NCI-H1694 (cell line): ENCODE measurements around the gene CAPRIN2.
A peak's percentile ranks its signal among the peaks of the same experiment; 100 is the strongest.

Experiments
- DNase-seq: peaks from one replicate; lab custom pipeline; 2025; lab: John Stamatoyannopoulos, UW

CAPRIN2 gene

DNA sequence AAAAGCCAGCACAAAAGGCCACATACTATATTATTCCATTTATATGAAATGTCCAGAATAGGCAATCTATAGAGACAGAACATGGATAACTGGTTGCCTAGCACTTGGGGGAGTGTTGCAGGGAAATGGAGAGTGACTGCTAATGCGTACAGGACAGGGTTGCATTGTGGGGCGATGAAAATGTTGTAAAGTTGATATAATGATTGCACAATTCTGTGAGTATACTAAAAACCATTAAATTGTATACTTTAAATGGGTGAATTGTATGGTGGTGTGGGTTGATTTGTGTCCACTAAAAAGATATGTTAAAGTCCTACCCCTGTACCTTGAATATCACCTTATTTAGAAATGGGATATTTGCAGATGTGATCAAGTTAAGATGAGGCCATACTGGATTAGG, 7.0 kb upstream of the CAPRIN2 start:
- DNase-seq = no peak

DNA sequence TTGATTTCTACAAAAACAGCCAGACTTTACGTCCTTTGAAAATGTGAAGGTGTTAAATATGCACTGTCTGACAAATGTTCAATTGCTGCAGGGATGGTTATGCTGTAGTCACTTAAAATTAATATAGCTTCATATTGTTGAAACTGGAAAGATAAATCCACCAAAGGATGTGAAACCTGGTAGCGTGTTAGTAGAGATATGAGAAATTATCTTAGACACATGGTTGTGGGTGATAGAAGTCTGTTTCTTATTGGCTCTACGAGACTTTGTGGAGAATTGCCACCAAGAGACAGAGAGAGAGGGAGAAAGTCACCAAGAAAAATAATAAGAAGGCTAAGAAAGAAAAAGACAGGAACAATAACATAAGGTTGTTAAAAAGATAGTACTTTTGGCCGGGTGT, 2.6 kb upstream of the CAPRIN2 start:
- DNase-seq = no peak

- DNase-seq = no peak
Observed at GRCh38 chr12:30756074-30756473, 1.3 kb upstream of the CAPRIN2 start.

- no peak for DNase-seq
Observed at GRCh38 chr12:30755395-30755762, 628 bp upstream of the CAPRIN2 start.

GRCh38 chr12:30754383-30754749, 385 bp downstream of the CAPRIN2 start:
- no peak for DNase-seq

DNA sequence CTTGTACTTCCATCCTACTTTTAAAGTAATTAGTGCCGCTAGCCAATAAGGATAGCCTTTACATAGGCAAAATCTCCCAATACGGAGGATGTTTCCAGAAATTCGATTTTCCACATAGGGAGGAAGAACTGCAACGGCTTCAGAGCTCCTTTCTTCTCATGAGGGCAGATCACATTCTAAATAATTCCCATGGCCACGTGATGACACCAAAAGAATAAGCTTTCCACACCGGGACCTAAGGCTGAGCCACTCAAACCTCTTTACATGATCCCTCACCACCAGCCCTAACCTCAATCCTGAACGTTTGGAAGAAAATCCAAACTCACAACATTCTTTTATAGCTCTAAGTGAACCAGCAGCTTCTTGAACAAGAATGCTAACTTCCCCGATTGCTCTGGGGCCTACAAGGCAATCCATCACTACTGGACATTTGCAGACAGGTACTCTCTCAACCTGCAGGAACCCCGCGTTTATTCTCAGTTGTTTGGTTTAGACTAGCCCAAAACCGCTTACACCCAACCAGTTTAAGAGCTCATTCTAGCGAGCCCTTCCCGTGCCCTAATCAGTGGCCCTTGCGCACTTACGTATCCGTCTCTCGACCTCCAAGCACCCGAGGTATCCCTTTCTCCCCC, 884 bp downstream of the CAPRIN2 start:
- DNase-seq = peak; percentile 7

- peak; percentile 80 for DNase-seq
Observed at GRCh38 chr12:30753233-30753632, 1.5 kb downstream of the CAPRIN2 start.

GRCh38 chr12:30752255-30752654, 2.5 kb downstream of the CAPRIN2 start:
- DNase-seq = no peak

DNA sequence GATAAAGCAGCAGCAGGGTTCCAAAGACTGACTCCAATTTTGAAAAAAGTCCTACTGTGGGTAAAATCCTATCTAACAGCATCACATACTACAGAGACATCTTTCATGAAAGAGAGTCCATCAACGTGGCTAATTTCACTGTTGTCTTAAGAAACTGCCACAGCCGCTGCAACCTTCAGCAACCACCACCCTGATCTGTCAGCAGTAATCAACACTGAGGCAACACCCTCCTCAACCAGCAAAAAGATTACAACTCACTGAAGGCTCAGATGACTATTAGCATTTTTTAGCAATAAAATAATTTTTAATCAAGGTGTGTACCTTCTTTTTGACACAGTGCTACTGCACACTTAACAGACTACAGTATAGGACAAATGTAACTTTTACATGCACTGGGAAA, 6.6 kb downstream of the CAPRIN2 start:
- DNase-seq = no peak

DNA sequence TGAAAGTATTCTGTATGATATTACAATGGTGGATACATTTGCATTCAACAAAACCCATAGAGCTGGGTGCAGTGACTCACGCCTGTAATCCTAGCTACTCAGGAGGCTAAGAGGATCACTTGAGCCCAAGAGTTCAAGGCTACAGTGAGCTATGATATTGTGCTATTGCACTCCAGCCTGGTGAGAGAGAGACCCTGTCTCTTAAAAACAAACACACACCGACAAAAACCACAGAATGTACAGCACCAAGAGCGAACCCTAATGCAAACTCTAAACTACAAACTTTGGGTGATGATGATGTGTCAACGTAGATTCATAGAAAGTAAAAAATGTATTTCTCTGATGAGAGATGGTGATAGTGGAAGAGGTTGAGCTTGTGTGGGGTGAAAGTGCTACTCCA, 8.6 kb downstream of the CAPRIN2 start:
- no peak for DNase-seq

GRCh38 chr12:30744321-30744720, 10.4 kb downstream of the CAPRIN2 start:
- no peak for DNase-seq

DNA sequence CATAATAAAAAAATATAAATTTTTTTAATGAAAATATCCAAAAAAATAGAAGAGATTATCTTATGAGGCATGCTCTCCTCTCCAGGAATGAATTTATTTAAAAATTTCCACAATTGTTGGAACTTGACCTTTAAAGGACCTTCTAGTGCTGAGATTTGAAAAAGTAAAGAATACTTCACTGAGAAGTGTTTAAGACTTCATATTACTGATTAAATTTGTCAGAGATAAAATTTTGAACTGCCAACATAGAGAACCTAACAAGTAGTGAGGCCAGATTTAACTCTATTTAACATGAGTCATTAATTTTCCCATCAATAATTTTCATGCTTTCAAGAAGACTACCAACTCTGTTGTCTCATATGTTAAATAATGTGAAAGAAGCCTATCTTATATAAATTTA, 14.5 kb downstream of the CAPRIN2 start:
- no peak for DNase-seq

- DNase-seq = no peak
Observed at GRCh38 chr12:30739020-30739419, 15.7 kb downstream of the CAPRIN2 start.

- no peak for DNase-seq
Observed at GRCh38 chr12:30732954-30733637, 21.7 kb downstream of the CAPRIN2 start.

DNA sequence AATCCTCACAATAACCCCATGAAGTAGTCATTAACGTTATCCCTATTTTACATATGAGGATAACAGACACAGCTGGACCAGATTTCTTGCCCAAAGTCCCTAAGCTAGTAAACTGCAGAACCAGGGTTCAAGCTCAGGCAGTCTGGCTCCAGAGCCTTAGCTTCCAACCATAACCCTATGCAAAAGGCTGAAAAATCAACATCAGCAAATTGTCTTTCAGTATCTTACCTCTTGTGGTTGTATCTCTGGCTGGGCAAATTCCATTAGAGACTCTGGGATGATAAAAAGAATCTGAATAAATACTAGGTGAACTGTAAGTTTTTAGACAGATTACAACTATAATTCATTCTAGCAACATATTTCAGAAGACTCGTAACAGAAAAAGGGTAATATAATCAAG, 24.7 kb downstream of the CAPRIN2 start:
- DNase-seq = no peak

- no peak for DNase-seq
Observed at GRCh38 chr12:30729547-30729946, 25.2 kb downstream of the CAPRIN2 start.

DNA sequence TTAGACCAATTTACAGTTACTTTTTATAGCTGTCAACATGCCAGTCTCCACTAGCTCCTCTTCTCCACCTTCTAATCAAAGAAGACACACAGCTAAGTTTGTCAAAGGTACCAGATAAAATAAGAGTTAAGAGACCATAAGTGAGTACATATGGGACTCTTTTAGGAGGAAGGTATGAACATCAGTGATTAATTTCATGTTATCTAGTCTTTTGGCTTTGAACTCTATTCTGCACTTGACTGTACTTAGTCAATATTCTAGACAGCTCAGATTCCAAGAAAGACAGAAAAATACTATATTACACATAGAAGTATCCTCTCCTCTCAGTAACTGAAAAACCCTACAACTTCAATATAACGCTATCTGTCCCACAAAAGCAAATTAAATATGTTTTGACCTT, 28.1 kb downstream of the CAPRIN2 start:
- no peak for DNase-seq

DNA sequence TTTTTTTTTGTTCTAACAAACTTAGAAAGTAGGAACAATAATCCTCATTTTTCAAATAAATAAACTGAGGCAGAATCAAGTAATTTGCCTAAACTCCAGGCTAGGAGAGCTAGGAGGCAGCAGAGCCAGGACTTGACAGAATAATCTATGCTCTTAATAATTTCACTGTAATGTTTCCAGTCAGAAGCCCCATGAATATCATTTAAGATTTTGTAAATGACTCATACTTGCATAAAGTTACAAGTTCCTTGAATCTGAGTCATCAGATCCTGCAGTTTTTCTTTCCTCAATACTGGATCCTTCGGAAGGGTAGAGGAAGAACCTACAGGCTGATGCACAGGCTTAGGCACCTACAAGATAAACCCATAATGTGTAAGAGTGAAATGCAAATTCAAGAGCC, 29.0 kb downstream of the CAPRIN2 start:
- no peak for DNase-seq

DNA sequence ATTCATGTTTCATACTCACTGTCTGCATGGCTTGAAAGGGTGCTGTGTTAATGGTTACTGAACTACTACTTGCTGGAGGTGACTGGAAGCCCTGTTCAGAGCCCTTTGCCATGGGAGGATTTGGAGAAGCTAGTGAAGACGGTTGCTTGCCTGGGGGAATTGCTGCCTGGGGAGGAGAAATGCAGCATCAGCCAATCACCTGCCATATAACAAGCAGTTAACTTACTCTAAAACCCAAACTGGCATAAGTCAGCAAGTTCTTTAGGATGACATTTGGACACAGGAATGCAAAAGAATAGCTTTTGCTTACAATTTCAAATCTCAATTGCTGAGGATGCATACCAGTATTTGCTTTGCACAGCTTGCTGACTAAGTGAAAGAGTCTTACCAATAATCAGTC, 35.7 kb downstream of the CAPRIN2 start:
- no peak for DNase-seq

DNA sequence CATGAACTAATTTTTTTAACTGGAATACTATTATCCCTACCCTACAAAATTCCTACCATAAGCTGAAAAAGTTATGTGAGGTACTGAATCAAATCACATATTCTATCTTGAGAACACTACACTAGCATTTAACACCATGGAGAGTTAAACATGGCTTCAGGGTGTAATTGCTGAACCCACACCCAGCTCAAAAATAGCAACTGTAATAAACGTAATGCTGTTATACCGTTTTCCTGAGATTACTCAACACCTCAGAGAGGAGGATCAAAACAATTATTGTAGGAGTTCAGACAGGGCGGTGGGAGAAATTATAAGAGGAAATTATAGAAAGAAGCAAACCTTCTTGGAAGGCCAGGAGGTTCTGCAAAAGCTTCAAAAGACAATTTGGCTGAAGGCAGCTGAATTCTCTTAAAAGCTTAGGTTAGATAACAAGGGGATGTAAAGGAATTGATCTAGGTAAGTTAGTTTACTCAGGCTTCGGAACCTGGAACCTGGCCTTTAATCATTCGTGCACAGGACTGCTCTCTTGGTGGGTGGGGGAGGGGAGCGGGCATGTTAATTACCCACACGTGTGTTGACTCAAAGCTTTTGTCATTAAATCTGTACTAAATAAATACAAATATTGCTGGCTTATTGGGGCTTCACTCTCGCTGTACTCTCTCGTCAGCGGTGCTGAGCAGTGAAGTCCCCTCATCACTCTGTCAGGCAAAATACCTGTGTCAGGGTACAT, 47.0 kb downstream of the CAPRIN2 start:
- no peak for DNase-seq

GRCh38 chr12:30706476-30706875, 48.3 kb downstream of the CAPRIN2 start:
- DNase-seq = no peak

DNA sequence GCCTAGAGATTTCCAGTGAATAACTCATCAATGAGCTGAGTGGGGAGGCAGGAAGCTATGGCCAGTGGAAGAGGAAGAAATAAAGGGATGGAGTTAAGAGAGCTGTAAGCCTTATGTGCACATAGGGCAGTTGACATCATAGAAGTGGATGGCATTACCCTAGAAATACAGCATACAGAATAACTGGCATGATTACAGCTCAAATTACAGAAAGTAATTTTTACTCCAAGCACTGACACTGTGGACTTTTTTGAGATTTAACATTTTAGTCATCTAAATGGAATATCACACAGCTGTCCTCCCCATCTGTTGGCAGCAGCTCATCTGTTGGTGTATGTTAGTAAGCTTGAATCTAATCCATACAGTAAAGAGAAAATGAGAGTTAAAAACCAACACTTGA, 53.7 kb downstream of the CAPRIN2 start:
- peak; percentile 79 for DNase-seq

DNA sequence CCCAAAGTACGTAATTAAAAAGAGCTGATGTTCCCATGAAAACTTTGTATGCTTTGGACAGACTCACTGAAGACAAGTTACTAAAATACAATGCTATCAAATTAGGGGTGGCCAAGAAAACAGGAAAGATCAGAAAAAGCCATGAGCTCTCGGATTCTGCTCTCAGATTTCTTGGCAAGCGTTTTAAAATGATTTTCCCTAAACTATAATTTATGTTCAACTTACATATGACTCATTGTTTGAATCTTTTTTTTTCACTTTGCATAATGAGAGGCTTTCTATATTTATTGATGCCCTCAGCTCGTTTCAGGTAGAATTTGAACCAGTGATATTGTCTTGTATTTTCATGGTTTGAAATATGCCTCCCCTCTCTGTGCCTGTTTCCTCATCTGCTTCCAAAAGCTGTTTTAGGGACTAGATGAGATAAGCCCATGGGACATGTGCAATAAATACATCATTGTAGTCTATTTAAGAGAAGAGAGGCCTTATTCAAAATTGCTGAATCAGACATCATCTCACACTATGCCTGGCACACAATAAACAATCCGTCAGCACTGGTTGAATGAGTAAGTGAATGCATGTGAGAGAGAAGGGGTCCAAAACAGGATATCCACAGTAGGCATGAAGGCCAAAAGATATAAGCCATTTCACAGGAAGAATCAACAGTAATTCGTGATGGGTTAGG, 54.4 kb downstream of the CAPRIN2 start:
- DNase-seq = no peak
